A549 treated with AZD9567 at 1 μM for 4 hours (cell line): ENCODE data around the gene FAM209B. TPM values are rescaled to one million over a fixed set of nuclear protein-coding genes. Genes with fewer than 3 reads are reported as not detected.

Experiments
- total RNA-seq: library from RNA; stranded (reverse); fragments of 200-300 nt; extraction: Qiagen RNA extraction; gene quantifications from 5 replicates; pipeline ENCODE4 v1.2.3, GENCODE V29; 2022; ENCODE audit not compliant: insufficient read depth

The FAM209B gene, protein sequence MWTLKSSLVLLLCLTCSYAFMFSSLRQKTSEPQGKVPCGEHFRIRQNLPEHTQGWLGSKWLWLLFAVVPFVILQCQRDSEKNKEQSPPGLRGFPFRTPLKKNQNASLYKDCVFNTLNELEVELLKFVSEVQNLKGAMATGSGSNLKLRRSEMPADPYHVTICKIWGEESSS
- 0.34 to 3.6 TPM (median 0.56 TPM) in 5 replicates for total RNA-seq

GRCh38 chr20:56532946-56533345, at the start of gene FAM209B:
TSS of gene FAM209B (plus strand) at chr20:56533246. CDS start at chr20:56533342, 96 bp downstream.

DNA sequence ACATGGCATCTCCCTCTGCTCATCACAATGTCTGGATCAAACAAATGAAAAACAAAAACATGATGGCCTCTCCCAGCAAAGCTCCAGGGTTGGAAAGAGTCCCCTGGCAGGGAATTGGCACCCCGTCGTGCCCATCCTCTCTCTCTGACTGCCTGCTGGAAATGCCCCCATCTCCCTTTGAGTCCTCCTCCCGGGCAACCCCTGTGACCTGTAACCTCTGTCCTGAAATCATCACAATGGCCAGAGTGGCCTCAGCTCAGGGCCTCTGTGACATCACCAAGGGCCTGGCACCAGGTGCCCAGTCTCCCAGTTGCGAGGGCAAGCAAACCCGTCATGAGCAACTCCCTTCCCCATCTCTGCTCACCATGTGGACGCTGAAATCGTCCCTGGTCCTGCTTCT, 8.6 kb upstream of the FAM209B start, which contains the start of gene FAM209A:
FAM209A (plus strand) TSS at position 301 of the 400 bp plus-strand sequence; CDS start at position 366, 65 bp downstream.

Other genes with a start within 250 kb of the FAM209B start
- gene FAM210B, start 174.3 kb upstream of the FAM209B start, total RNA-seq = 10.8 to 13.6 TPM (median 12.2 TPM) in 5 replicates
- gene AURKA, start 141.0 kb upstream of the FAM209B start, total RNA-seq = 89.7 to 96.5 TPM (median 94.9 TPM) in 5 replicates
- 38.6 to 41.6 TPM (median 39.6 TPM) in 5 replicates for gene CSTF1, start 140.6 kb upstream of the FAM209B start, total RNA-seq
- gene CASS4, start 121.0 kb upstream of the FAM209B start, total RNA-seq = 0.03 to 0.07 TPM (median 0.05 TPM) in 3 of 5 replicates, not detected in the others
- gene RTF2, start 64.6 kb upstream of the FAM209B start, total RNA-seq = 72.8 to 95.2 TPM (median 88.4 TPM) in 5 replicates
- gene FAM209A, start 8.5 kb upstream of the FAM209B start, total RNA-seq = 0.33 to 2.5 TPM (median 0.40 TPM) in 5 replicates
- 11.0 to 14.4 TPM (median 11.7 TPM) in 5 replicates for gene TFAP2C, start 96.1 kb downstream of the FAM209B start, total RNA-seq